CD1c-positive myeloid dendritic cell (primary cell): ENCODE results near the gene ZSCAN5B.
"Not testable (repeated sequence)": the region's sequence is repeated elsewhere in the genome, so short reads cannot be mapped to it uniquely, and the experiment has no call there.

Source experiments
- DNase-seq: peaks from one replicate; pipeline ENCODE4 v3.0.0-alpha.2; 2016; ENCODE audit errors: extremely low spot score

The ZSCAN5B gene

DNA sequence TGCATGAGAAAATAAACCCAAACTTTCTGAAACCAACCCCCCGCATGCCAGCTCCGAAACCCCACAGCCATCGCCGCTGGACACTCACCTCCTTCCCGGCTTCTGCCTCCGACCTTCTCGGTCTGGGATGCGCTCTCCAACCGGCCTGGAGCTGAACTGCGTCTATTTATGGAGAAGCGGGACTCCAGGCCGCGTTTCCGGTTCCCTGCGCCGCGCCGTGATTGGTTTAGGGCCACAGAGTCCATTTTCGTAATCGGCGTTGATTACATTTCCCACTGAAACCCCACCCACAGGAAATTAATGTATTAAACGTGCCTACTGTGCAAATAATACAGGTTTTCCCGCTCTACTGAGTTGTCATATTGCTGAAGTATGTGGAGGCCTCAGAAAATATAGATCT lies at the start of gene ZSCAN5B:
Gene ZSCAN5B (minus strand): TSS at position 138 of the 400 bp plus-strand sequence. CDS start 4,731 bp downstream, outside the sequence.
- not testable (repeated sequence) for DNase-seq

DNA sequence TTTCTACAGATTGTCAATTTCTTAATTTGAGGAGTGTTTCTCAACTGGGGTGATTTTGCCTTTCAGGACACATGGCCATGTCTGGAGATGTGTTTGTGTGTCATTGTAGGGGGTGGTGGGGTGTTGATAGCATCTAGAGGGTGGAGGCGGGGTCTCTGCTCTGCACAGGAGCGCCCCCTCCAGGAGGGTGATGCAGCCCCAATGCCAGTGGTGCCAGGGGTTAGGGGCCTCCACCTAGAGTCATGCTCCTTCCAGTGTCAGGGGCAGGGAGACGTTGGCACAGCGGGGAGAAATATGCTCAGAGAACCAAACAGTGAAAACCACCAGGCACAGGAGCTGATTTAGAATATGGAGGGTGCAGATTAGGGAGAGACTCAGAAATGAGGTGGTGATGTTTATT lies 48.2 kb upstream of the ZSCAN5B start:
- not testable (repeated sequence) for DNase-seq

DNA sequence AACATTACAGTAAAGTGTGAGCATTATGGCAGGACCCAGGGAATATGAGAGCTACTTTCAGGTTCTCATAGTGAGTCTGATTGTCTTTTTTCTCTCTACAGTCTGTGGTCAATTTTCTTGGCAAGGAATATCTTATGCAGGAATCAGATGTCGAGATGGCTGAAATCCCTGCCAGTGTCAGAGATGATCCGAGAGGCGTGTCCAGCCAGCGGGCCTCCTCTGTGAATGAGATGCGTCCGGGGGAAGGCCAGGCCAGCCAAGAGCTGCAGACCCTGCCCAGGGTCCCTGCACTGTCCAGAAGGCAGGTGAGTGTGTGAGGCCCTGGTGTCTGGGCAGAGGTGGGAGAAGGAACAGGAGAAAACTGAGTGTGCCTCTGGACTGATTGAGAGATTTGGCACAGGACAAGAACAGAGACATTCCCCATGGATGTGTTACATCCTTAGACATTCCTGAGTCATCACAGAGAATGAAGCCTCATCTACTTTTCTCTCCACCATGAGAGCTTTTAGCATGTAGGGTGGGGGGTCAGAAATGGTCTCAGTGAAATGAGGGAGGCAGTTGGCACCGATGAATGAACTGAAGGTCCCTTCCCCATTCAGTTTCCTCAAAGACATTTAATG lies 47.6 kb upstream of the ZSCAN5B start:
- no peak for DNase-seq

- no peak for DNase-seq
These were observed 25.9 kb upstream of the ZSCAN5B start for GRCh38 chr19:56223481-56223880.

- DNase-seq: no peak
These were observed 25.3 kb upstream of the ZSCAN5B start for GRCh38 chr19:56222901-56223300.

DNA sequence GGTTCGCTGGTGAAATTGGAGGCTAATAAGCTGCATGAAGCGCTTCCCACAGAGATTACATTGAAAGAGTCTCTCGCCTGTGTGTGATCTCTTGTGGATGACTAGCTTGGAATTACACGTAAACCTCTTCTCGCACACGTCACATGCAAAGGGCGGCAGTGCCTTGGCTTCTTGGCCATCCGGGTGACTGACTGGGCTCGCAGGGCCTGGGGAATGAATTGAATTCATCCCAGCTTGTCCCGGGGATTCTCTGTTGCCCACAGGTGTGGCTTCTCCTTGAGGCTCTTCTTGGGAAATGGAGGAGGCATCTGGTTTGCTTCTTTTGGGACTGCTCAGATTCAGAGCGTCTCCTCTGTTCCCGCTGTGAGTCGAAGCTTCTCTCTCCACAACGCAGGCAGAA lies 24.3 kb upstream of the ZSCAN5B start:
- no peak for DNase-seq

GRCh38 chr19:56221442-56221841 lies 23.9 kb upstream of the ZSCAN5B start:
- DNase-seq: not testable (repeated sequence)

DNA sequence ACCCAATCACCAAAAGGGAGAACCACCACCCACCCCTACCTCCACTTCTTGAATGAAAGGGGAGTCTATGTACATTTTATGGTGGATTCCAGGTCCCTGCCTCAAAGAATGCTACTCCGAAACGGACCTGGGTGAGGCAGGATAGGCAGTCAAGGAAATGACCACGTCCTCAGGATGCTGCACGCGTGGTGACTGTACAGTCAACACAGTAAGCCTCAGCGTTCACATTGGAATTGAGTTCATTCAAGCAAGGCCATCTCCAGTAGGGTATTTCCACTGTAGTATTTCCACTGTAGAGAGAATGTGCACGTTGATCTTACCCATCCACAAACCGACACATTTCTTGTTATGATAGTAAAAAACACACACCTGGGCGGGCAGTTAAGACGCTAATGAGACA lies 21.4 kb upstream of the ZSCAN5B start:
- no peak for DNase-seq

GRCh38 chr19:56217039-56217949 lies 19.7 kb upstream of the ZSCAN5B start:
- peak; percentile 6 for DNase-seq

GRCh38 chr19:56211718-56212117 lies 14.1 kb upstream of the ZSCAN5B start:
- no peak for DNase-seq

DNA sequence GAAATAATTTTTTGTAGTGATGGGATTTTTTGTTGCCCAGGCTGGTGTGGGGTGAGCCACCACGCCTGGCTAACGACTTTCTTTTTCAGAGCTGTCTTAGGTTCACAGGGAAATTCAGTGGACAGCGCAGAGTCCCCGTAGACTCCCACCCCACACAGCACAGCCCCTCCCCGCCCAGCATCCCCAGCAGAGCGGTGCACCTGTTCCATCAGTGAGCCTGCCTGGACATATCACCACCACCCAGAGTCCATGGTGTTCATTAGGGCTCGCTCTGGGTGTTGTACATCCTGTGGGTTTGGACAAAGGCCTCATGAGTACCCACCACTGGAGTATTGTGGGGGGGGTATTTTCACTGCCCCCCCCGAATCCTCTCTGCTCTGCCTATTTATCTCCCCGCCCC lies 12.5 kb upstream of the ZSCAN5B start:
- not testable (repeated sequence) for DNase-seq

DNA sequence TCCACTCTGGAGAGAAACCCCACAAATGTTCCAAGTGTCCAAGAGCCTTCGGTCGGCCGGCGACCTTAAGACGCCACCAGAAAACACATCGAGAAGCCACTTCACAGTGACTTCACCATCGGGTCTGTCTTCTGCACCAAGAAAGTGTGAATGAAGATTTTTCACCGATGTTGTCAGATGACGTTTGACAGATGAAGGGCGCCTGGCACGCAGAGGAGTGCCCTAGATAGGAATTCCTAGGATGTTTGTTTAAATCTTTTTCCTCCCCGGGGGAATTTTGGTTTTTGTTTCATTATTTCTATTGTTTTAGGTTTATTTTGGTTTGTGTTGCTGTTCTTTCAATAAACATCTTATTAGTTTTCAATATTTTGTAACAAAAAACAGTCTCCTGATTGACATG lies 11.5 kb upstream of the ZSCAN5B start:
- no peak for DNase-seq

DNA sequence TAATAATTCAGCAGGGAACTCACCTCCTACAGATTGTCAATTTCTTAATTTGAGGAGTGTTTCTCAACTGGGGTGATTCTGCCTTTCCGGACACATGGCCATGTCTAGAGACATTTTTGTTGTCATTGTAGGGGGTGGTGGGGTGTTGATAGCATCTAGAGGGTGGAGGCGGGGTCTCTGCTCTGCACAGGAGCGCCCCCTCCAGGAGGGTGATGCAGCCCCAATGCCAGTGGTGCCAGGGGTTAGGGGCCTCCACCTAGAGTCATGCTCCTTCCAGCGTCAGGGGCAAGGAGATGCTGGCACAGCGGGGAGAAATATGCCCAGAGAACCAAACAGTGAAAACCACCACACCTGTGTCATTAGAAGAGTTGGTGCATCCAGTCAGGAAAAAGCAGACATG lies 10.0 kb upstream of the ZSCAN5B start:
- DNase-seq: not testable (repeated sequence)

- DNase-seq: no peak
These were observed 4.4 kb upstream of the ZSCAN5B start, which contains the start of gene ZSCAN5C for GRCh38 chr19:56201973-56202372. Gene ZSCAN5C, plus strand, starts transcription at chr19:56202273. Its CDS starts 3,641 bp downstream, at chr19:56205914.

- DNase-seq: no peak
These were observed 2.1 kb upstream of the ZSCAN5B start for GRCh38 chr19:56199687-56200086.

DNA sequence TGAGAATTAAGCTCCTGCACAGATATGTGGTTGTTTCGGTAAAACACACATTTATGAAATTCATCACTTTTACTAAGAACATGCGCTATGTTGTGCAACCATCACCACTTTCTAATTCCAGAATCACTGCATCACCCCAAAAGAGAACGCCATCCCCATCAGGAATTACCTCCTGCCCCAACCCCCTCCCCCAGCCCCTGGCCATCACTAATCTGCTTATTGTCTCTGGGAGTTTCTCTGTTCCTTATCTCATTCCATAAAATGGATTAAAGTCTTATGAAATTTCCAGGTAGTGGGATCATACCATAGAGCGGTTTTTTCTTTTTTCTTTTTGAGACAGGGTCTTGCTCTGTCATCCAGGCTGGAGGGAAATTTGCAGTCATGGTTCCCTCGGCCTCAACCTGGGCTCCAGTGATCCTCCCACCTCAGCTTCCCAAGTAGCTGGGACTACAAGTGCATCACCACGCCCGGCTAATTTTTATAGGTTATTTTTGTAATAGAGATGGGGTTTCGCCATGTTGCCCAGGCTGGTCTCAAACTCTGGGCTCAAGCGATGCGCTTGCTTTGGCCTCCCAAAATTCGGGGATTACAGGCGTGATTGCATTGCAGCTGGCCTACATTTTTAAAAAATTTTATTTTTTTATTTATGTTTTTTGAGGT lies 3.5 kb downstream of the ZSCAN5B start:
- DNase-seq: no peak

- no peak for DNase-seq
These were observed 5.9 kb downstream of the ZSCAN5B start for GRCh38 chr19:56191711-56192110.

GRCh38 chr19:56191115-56191514 lies 6.5 kb downstream of the ZSCAN5B start:
- DNase-seq: no peak

DNA sequence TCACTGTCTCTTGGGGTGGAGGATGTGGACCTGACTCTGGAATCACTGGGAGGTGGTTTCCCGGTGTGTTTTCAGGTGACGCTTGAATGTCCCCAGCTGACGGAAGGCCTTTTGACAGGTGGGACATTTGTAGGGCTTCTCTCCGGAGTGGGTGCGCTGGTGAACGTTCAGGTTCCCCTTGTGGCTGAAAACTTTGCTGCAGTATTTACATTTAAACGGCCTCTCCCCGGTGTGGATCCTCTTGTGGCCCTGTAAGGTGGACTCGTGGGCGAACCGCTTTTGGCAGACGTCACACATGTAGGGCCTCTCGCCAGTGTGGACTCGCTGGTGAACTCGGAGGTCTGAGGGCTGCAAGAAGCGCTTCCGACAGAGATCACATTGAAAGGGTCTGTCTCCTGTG lies 7.8 kb downstream of the ZSCAN5B start:
- no peak for DNase-seq

DNA sequence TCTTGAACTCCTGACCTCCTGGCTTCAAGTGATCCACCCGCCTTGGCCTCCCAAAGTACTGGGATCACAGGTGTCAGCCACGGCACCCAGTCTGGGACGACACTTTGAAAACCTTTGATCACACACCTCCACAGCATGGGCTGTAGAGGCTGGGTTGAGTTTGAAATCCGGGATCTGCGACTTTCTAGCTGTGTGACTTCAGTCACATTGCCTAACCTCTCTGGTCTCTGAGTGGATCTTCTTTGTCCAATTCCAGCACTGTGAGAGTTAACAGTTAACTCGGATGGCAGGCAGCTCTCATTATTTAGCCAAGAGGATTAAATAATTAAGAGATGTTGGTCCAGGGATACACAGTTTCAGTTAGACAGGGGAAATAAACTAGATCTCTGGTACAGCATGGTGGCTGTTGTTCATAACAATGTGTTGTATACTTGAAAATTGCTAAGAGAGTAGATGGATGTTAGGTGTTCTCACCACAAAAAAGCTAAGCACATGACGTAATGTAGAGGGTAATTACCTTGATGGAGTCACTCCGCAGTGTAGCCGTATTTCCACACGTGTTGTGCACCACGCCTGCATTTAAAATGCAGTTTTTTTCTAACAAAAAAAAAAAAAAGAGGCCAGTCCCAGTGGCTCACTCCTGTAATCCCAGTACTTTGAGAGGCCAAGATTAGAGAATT lies 19.9 kb downstream of the ZSCAN5B start:
- no peak for DNase-seq

- DNase-seq: no peak
These were observed 20.7 kb downstream of the ZSCAN5B start for GRCh38 chr19:56176881-56177280.

GRCh38 chr19:56176310-56176709 lies 21.3 kb downstream of the ZSCAN5B start:
- not testable (repeated sequence) for DNase-seq
